ENCODE results near the gene VRTN. TPM values are rescaled to one million over a fixed set of nuclear protein-coding genes. Genes with fewer than 3 reads are reported as not detected.

The VRTN gene
- total and polyA plus RNA-seq, 2 of the 8 experiments (the other 6 are each of a cell fraction or from before 2014, with no cell fraction given) = 133 to 148 TPM

DNA sequence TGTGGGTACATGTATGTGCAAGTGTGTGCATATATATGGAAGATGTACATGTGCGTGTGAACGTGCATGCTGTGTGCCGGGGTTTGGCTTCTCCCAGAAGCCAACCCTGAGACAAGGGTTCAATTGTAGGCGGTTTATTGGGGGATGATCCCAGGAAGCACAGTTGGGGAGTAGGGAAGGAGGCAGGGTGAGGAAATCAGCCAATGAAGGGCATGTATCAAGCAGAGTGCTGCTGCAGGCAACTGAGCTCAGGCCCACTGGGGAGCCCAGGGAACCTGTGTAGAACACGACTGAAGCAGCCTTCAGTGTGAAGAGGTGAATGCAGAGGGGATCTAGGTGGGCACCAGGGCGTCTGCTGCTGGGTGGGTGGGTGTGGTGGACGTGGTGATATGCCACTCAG is 56.2 kb downstream of the VRTN start:
- 87% methylated on average over 7 of the region's 7 CpGs; no CpG with 5 or more reads in 1 of the 2 experiments for WGBS, 2 experiments (ENCODE audit: extremely low coverage in 1 of 2, insufficient coverage in 1 of 2, insufficient read length in 1 of 2, insufficient replicate concordance in 2 of 2, low coverage in 1 of 2, low lambda C conversion rate in 2 of 2, missing lambda C conversion rate in 1 of 2)
- no peak for FAIRE-seq
- TF ChIP-seq PHF8 (conservative IDR thresholded peaks at IDR 0.05; ENCODE audit: low read depth, low read length) (no peak), KDM4A (IDR thresholded peaks at IDR 0.05; ENCODE audit: low read depth, low read length, severe bottlenecking) (no peak)
- TF ChIP-seq, protein P1, sequence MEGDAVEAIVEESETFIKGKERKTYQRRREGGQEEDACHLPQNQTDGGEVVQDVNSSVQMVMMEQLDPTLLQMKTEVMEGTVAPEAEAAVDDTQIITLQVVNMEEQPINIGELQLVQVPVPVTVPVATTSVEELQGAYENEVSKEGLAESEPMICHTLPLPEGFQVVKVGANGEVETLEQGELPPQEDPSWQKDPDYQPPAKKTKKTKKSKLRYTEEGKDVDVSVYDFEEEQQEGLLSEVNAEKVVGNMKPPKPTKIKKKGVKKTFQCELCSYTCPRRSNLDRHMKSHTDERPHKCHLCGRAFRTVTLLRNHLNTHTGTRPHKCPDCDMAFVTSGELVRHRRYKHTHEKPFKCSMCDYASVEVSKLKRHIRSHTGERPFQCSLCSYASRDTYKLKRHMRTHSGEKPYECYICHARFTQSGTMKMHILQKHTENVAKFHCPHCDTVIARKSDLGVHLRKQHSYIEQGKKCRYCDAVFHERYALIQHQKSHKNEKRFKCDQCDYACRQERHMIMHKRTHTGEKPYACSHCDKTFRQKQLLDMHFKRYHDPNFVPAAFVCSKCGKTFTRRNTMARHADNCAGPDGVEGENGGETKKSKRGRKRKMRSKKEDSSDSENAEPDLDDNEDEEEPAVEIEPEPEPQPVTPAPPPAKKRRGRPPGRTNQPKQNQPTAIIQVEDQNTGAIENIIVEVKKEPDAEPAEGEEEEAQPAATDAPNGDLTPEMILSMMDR (IDR thresholded peaks at IDR 0.05; ENCODE audit: control extremely low read depth in 1 of 3, insufficient read depth in 1 of 3, low read depth in 1 of 3, low read length in 3 of 3) = no peak

More for the DNA sequence above, 56.2 kb downstream of the VRTN start:
- Histone ChIP-seq H3K14ac (ENCODE audit: insufficient read length) (no peak overlapping the region), H2BK5ac (ENCODE audit: low read depth, low read length) (peak overlapping the region; percentile 35; the same call in 1 of the 2 replicates), H3K27ac (ENCODE audit: low read depth, low read length) (no peak overlapping the region), H3K23me2 (ENCODE audit: low read depth, low read length) (peaks cover 2% of the 10 kb centered on the region; the same call in 1 of the 2 replicates), H2BK12ac (ENCODE audit: low read depth, low read length) (peak overlapping the region; percentile 84; the same call in 1 of the 2 replicates), H3K4me2 (ENCODE audit: insufficient read depth in 1 of 2, low read depth in 2 of 2, low read length in 2 of 2) (no peak overlapping the region), H2AK5ac (ENCODE audit: low read depth, low read length) (peak overlapping the region; percentile 99; the same call in 1 of the 2 replicates), H4K8ac (ENCODE audit: extremely low read depth, insufficient read depth, low read length) (no peak overlapping the region; the same call in 1 of the 2 replicates), H3K4me3 (ENCODE audit: extremely low read depth in 1 of 4, insufficient read depth in 2 of 4, low read depth in 3 of 4, low read length in 4 of 4) (no peak overlapping the region), H3K18ac (ENCODE audit: extremely low read depth, low read length) (peak overlapping the region; percentile 32), H2BK120ac (replicated peaks; ENCODE audit: low read depth, low read length) (no peak overlapping the region), H3K27me3 (replicated peaks in 1 of 4; ENCODE audit: control insufficient read depth in 3 of 4, extremely low read depth in 1 of 4, insufficient read depth in 3 of 4, low read length in 3 of 4) (no peaks in the 10 kb centered on the region), H3K9ac (replicated peaks in 1 of 4; ENCODE audit: extremely low read depth in 1 of 4, low read depth in 3 of 4, low read length in 3 of 4) (peak overlapping the region in 1 of 4 experiments; percentile 17; a peak in 1 of 7 replicates), H3K4ac (replicated peaks; ENCODE audit: insufficient read length, low read depth, low read length) (no peak overlapping the region), H2BK15ac (ENCODE audit: low read length) (0 out of 2 replicates have a peak overlapping the region, but pooled peaks have one; percentile 9), H3K79me2 (ENCODE audit: control insufficient read depth in 1 of 2, insufficient read depth in 2 of 2, low read length in 2 of 2) (no peaks in the 10 kb centered on the region), H2AFZ (ENCODE audit: low read length) (no peak overlapping the region), H3K36me3 (ENCODE audit: control insufficient read depth in 2 of 4, insufficient read depth in 4 of 4, low read length in 3 of 4) (no peaks in the 10 kb centered on the region), H3K23ac (ENCODE audit: insufficient read length) (no peak overlapping the region), H3K4me1 (replicated peaks in 1 of 4; ENCODE audit: control insufficient read depth in 3 of 4, insufficient read depth in 4 of 4, low read length in 3 of 4) (peaks cover 3 to 34% (median 25%) of the 10 kb centered on the region in 4 experiments), H3K9me3 (ENCODE audit: insufficient read depth in 2 of 2, low read depth in 1 of 2, low read length in 1 of 2) (no peaks in the 10 kb centered on the region), H3K56ac (replicated peaks; ENCODE audit: insufficient read length, low read depth, low read length) (no peak overlapping the region), H4K5ac (ENCODE audit: insufficient read length, low read depth, low read length) (no peak overlapping the region), H4K91ac (replicated peaks; ENCODE audit: insufficient read length, low read length) (peak overlapping the region; percentile 30), H4K20me1 (replicated peaks in 1 of 2; ENCODE audit: control insufficient read depth in 1 of 2, insufficient read depth in 2 of 2, low read length in 2 of 2) (no peaks in the 10 kb centered on the region), H2BK20ac (ENCODE audit: low read length) (peak overlapping the region; percentile 40; the same call in 1 of the 2 replicates), H3K79me1 (ENCODE audit: low read depth, low read length) (no peaks in the 10 kb centered on the region)
- POLR2A ChIA-PET (ENCODE audit: partially characterized antibody) = interaction anchor here (0.9 to 1.1 kb wide), 3 partner anchors 9 to 45 kb away, joined by 3 read pairs; no protein-coding TSS in a partner anchor
- no peak for DNase-seq (ENCODE audit: low read depth in 1 of 2, low spot score in 2 of 2)
- CTCF ChIA-PET (ENCODE audit: partially characterized antibody) = interaction anchor here (1.0 to 2.3 kb wide), 3 partner anchors 11 to 55 kb away, joined by 3 to 9 read pairs (median 3); no protein-coding TSS in a partner anchor
